Measurements from ENCODE around the gene LRRK2.

GRCh38 chr12:40390980-40391379 lies 166.2 kb downstream of the LRRK2 start:
- TF ChIP-seq CTCF (IDR thresholded peaks at IDR 0.05), result no peak
- TF ChIP-seq ZFX (IDR thresholded peaks at IDR 0.05; ENCODE audit: borderline replicate concordance), result no peak
